CD14-positive monocyte (primary cell): ENCODE data around the gene IRAK3. TPM values are rescaled to one million over a fixed set of nuclear protein-coding genes. Genes with fewer than 3 reads are reported as not detected.

Experiments used
- DNase-seq, 3 donors: peaks; one replicate each; pipeline ENCODE4 v3.0.0-alpha.2; 2011 to 2022
- H2AFZ ChIP-seq: 2 replicates; pipeline ENCODE4 v1.6.0; 2012; ENCODE audit warnings: mild to moderate bottlenecking, low read depth, low read length, inconsistent platforms; ENCODE audit not compliant: insufficient read depth, poor library complexity, severe bottlenecking
- H3K27ac ChIP-seq, 2 donors: 1 replicate in 1 of 2; 2 replicates in 1 of 2; pipeline ENCODE4 v1.5.1; 2012 to 2013; ENCODE audit warnings: low read length in 2 of 2, control low read depth in 1 of 2, inconsistent platforms in 1 of 2, low read depth in 1 of 2, mild to moderate bottlenecking in 1 of 2
- H3K27me3 ChIP-seq, 2 donors: one replicate each; pipeline versions ENCODE4 v1.6.0 to v1.6.1; 2011 to 2013; ENCODE audit warnings: low read length in 2 of 2; ENCODE audit not compliant: control insufficient read depth in 2 of 2, insufficient read depth in 2 of 2
- H3K36me3 ChIP-seq, 2 donors: replicated peaks in 1 of 2; 1 replicate in 1 of 2; 2 replicates in 1 of 2; pipeline versions ENCODE4 v1.5.1 to v1.6.1; 2012 to 2013; ENCODE audit warnings: low read length in 2 of 2, control low read depth in 1 of 2, inconsistent platforms in 1 of 2, mild to moderate bottlenecking in 1 of 2; ENCODE audit not compliant: insufficient read depth in 2 of 2, control insufficient read depth in 1 of 2
- H3K4me1 ChIP-seq, 2 donors: 1 replicate in 1 of 2; 2 replicates in 1 of 2; pipeline versions ENCODE4 v1.5.1 to v1.6.1; 2012 to 2013; ENCODE audit warnings: low read length in 2 of 2, control low read depth in 1 of 2, inconsistent platforms in 1 of 2, mild to moderate bottlenecking in 1 of 2, moderate library complexity in 1 of 2; ENCODE audit not compliant: insufficient read depth in 2 of 2, control insufficient read depth in 1 of 2
- H3K4me2 ChIP-seq: replicated peaks from 2 replicates; pipeline ENCODE3; 2012; ENCODE audit warnings: low read length, moderate library complexity, mild to moderate bottlenecking; ENCODE audit not compliant: poor library complexity, severe bottlenecking; ENCODE audit errors: extremely low read depth
- H3K4me3 ChIP-seq, 3 experiments: fragments of 200-600 bp in 1 of 3; sonication (generic) in 1 of 3; replicated peaks in 1 of 3; 1 replicate in 2 of 3; 2 replicates in 1 of 3; pipeline ENCODE4 v1.5.1; 2011 to 2013; ENCODE audit warnings: low read length in 3 of 3, mild to moderate bottlenecking in 3 of 3, control low read depth in 2 of 3, low read depth in 2 of 3, inconsistent platforms in 1 of 3, moderate library complexity in 1 of 3
- H3K79me2 ChIP-seq: 2 replicates; pipeline ENCODE4 v1.6.0; 2012; ENCODE audit warnings: mild to moderate bottlenecking, control low read depth, inconsistent platforms, low read length, moderate library complexity; ENCODE audit not compliant: insufficient read depth
- H3K9ac ChIP-seq: 2 replicates; pipeline ENCODE4 v1.6.0; 2017; ENCODE audit warnings: low read length, mild to moderate bottlenecking; ENCODE audit not compliant: insufficient read depth, poor library complexity, severe bottlenecking
- H3K9me3 ChIP-seq, 2 donors: replicated peaks in 1 of 2; 1 replicate in 1 of 2; 2 replicates in 1 of 2; pipeline versions ENCODE4 v1.5.1 to v1.6.1; 2012 to 2013; ENCODE audit warnings: low read length in 2 of 2, control low read depth in 1 of 2; ENCODE audit not compliant: control insufficient read depth in 1 of 2, insufficient read depth in 1 of 2
- H4K20me1 ChIP-seq: 2 replicates; pipeline ENCODE4 v1.6.0; 2012; ENCODE audit warnings: mild to moderate bottlenecking, low read length, control low read depth, moderate library complexity; ENCODE audit not compliant: insufficient read depth
- H3K27ac Mint-ChIP-seq, 7 donors: one replicate each; pipeline ENCODE4 v1.8.0; 2020; ENCODE audit warnings: mild to moderate bottlenecking in 7 of 7, mixed read lengths in 7 of 7, moderate library complexity in 6 of 7, inconsistent platforms in 2 of 7
- H3K27me3 Mint-ChIP-seq, 3 donors: one replicate each; pipeline ENCODE4 v1.8.0; 2021 to 2022; ENCODE audit warnings: low read depth in 3 of 3, mild to moderate bottlenecking in 3 of 3, mixed read lengths in 3 of 3, moderate library complexity in 3 of 3, inconsistent platforms in 1 of 3
- H3K36me3 Mint-ChIP-seq, 2 donors: one replicate each; pipeline ENCODE4 v1.8.0; 2020; ENCODE audit warnings: mixed read lengths in 2 of 2, inconsistent platforms in 1 of 2, mild to moderate bottlenecking in 1 of 2
- H3K4me1 Mint-ChIP-seq: one replicate; pipeline ENCODE4 v1.8.0; 2020; ENCODE audit warnings: mild to moderate bottlenecking, mixed read lengths
- H3K4me3 Mint-ChIP-seq, 2 donors: one replicate each; pipeline ENCODE4 v1.8.0; 2020; ENCODE audit warnings: mild to moderate bottlenecking in 2 of 2, mixed read lengths in 2 of 2, moderate library complexity in 1 of 2
- H3K9me3 Mint-ChIP-seq, 7 donors: one replicate each; pipeline ENCODE4 v1.8.0; 2020 to 2022; ENCODE audit warnings: mixed read lengths in 7 of 7, mild to moderate bottlenecking in 6 of 7, moderate library complexity in 6 of 7, inconsistent platforms in 2 of 7
- CTCF ChIP-seq: fragments of 200-600 bp; IDR thresholded peaks from one replicate; pipeline ENCODE4 v1.8.0; 2022; ENCODE audit warnings: antibody characterized with exemption, mild to moderate bottlenecking
- WGBS: methylation state at CpG from one replicate; pipeline ENCODE4 v1.1.5; 2013; ENCODE audit warnings: missing lambda C conversion rate; ENCODE audit not compliant: insufficient coverage; 5-methylcytosine and 5-hydroxymethylcytosine counted together
- intact Hi-C, 2 donors: fragments of 100-400 bp; cut with micrococcal nuclease; formaldehyde crosslinking; loops; one replicate each; pipeline versions ENCODE4 v1.15.0 to v1.15.1; 2023
- polyA plus RNA-seq, 3 donors: library from polyadenylated mRNA; depleted of rRNA in 1 of 3; unstranded in 2 of 3; stranded (reverse) in 1 of 3; fragments of 300-500 nt in 2 of 3; fragments of >200 nt in 1 of 3; fragmentation: Illumina TruSeq in 2 of 3; gene quantifications; 1 replicate in 2 of 3; 2 replicates in 1 of 3; pipeline ENCODE4 v1.2.3, GENCODE V29; 2012 to 2021

IRAK3 gene
- polyA plus RNA-seq, 3 donors = 56.9 to 59.7 (median 58.0) TPM

- peaks cover 70% of the 10 kb centered on the region for H3K79me2 ChIP-seq
- TF ChIP-seq CTCF = no peak
- H3K27me3 ChIP-seq = no peaks in the 10 kb centered on the region
- H4K20me1 ChIP-seq = peaks cover 24% of the 10 kb centered on the region
- Mint-ChIP-seq H3K9me3 (no peaks in the 10 kb centered on the region), H3K4me1 (peaks cover 74% of the 10 kb centered on the region), H3K4me3 (peak overlapping the region; percentile 34 to 79), H3K36me3 (peaks cover 21 to 47% of the 10 kb centered on the region in 2 donors), H3K27ac (peak overlapping the region; percentile 90 to 96 (median 92)), H3K27me3 (peaks cover 0 to 2% (median 0%) of the 10 kb centered on the region in 3 donors)
- peak overlapping the region; percentile 60 for H3K27ac ChIP-seq
- intact Hi-C loops = loop anchor here (5.0 to 10.0 kb wide), 2 partner anchors 45 to 92 kb away; no protein-coding TSS in a partner anchor
- peak overlapping the region; percentile 71 for H3K4me2 ChIP-seq
- 31% methylated on average over 2 of the region's 2 CpGs for WGBS
- no peak overlapping the region for H3K9ac ChIP-seq
- peak overlapping the region; percentile 7 for H2AFZ ChIP-seq
- peaks cover 73 to 79% of the 10 kb centered on the region in 2 donors for H3K4me1 ChIP-seq
- peak; percentile 36 to 74 (median 68) for DNase-seq
- no peaks in the 10 kb centered on the region for H3K9me3 ChIP-seq
- peak overlapping the region in 1 of 3 experiments; percentile 75 for H3K4me3 ChIP-seq
- H3K36me3 ChIP-seq = peaks cover 7 to 23% of the 10 kb centered on the region in 2 donors
Observed at GRCh38 chr12:66236969-66237368, 48.0 kb downstream of the IRAK3 start.

GRCh38 chr12:66237505-66238175 lies 48.6 kb downstream of the IRAK3 start:
- peak overlapping the region; percentile 90 to 96 (median 92) for H3K27ac Mint-ChIP-seq
- H3K27ac ChIP-seq = peak overlapping the region in 1 of 2 donors; percentile 60
- no peak for TF ChIP-seq CTCF
- H3K4me1 Mint-ChIP-seq = peaks cover 80% of the 10 kb centered on the region
- intact Hi-C loops = loop anchor here (5.0 to 10.0 kb wide), 2 partner anchors 45 to 93 kb away; no protein-coding TSS in a partner anchor
- H3K36me3 Mint-ChIP-seq = peaks cover 21 to 48% of the 10 kb centered on the region in 2 donors
- H3K4me3 ChIP-seq = peak overlapping the region in 1 of 3 experiments; percentile 3
- H3K36me3 ChIP-seq = peaks cover under 1 to 23% of the 10 kb centered on the region in 2 donors
- peaks cover 23% of the 10 kb centered on the region for H4K20me1 ChIP-seq
- peaks cover 80 to 86% of the 10 kb centered on the region in 2 donors for H3K4me1 ChIP-seq
- DNase-seq = no peak
- H3K9ac ChIP-seq = no peak overlapping the region
- H3K27me3 ChIP-seq = no peaks in the 10 kb centered on the region
- peaks cover 70% of the 10 kb centered on the region for H3K79me2 ChIP-seq
- no peak overlapping the region for H2AFZ ChIP-seq
- peaks cover 0 to 2% (median 0%) of the 10 kb centered on the region in 3 donors for H3K27me3 Mint-ChIP-seq
- no peak overlapping the region for H3K4me3 Mint-ChIP-seq
- peak overlapping the region; percentile 71 for H3K4me2 ChIP-seq
- 60% methylated on average over 1 of the region's 2 CpGs for WGBS
- H3K9me3 Mint-ChIP-seq = no peaks in the 10 kb centered on the region
- H3K9me3 ChIP-seq = no peaks in the 10 kb centered on the region
